HL-60 (cell line): ENCODE data around the gene ATP8B3.

ENCODE experiments used
- CTCF ChIP-seq: IDR thresholded peaks from one replicate; pipeline ENCODE4 v1.5.1; 2011; ENCODE audit warnings: low read length, control low read depth, inconsistent platforms; ENCODE audit not compliant: insufficient read depth
- REST ChIP-seq: IDR thresholded peaks from 2 replicates; pipeline ENCODE4 v1.6.1; 2012; ENCODE audit warnings: low read depth; ENCODE audit not compliant: insufficient replicate concordance

GRCh38 chr19:1807695-1808394 is 4.2 kb downstream of the ATP8B3 start:
- TF ChIP-seq CTCF (no peak), REST (no peak)
